A204.1 (cell line): Measurements from ENCODE around the gene CREB5.
"Not testable (repeated sequence)": the region's sequence is repeated elsewhere in the genome, so short reads cannot be mapped to it uniquely, and the experiment has no call there.

ENCODE experiments used
- FAIRE-seq: peaks from 2 replicates; lab custom pipeline; 2012; peaks lifted over from hg19 to GRCh38; lab: Jason Lieb, UNC

Gene CREB5

DNA sequence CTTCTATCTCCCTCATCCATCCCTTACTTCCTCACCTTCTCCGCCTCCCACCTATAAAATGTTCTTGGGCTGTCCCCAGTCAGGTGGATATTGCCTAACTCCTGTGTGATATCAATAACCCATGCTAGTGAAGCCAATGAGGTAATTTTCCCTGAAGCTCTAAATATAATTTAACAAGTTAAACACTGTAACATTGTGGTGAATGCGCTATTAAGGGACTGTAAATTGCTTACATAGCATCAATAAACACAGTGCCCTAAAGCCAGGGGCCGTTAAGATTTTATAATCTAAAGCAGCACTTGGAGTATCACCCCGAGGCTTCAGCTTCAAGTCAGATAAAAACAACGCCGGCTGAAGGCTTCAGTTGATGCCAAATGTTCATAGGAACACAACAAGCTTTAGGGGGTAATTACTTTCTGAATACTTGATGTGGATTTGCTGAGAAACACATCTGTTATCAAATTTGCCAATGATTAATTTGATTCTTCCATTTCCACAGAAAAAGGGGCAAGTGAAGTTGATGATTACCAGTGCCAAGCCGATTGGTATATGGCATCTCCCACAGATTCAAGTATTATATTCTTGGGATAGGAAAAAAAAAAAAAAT is 138.4 kb downstream of the CREB5 start:
- no peak for FAIRE-seq

- FAIRE-seq: no peak
Measured at GRCh38 chr7:28551331-28551730, 139.0 kb downstream of the CREB5 start.

DNA sequence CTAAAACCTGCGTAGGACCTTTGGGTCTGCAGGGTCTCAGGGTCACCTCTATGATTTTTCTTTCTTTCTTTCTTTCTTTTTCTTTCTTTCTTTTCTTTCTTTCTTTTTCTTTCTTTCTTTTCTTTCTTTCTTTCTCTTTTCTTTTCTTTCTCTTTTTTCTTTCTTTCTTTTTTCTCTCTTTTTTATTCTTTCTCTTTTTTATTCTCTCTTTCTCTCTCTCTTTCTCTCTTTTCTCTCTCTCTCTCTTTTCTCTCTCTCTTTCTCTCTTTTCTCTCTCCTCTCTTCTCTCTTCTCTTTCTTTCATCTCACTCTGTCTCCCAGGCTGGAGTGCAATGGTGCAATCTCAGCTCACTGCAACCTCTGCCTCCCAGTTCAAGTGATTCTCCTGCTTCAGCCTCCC is 139.4 kb downstream of the CREB5 start:
- not testable (repeated sequence) for FAIRE-seq

GRCh38 chr7:28554802-28555471 is 142.6 kb downstream of the CREB5 start:
- no peak for FAIRE-seq

DNA sequence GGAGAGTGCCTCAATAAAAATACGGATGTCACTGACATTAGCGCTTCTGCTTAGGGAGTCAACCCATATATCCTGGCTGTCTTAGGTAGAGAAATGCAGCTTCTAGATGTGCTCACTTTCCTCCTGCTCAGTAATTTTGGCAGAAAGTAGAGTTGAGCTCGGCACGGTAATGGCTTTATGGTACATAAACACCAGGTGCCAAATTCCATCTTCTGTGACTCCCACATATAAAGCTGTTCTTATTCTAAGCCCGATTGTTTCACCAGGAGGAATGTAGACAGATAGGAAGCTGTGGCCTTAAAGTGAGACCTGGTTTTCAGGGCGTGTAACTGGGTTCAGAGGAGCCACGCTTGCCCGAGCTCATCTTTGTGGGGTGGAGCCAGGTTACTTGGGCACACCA is 143.7 kb downstream of the CREB5 start:
- no peak for FAIRE-seq

DNA sequence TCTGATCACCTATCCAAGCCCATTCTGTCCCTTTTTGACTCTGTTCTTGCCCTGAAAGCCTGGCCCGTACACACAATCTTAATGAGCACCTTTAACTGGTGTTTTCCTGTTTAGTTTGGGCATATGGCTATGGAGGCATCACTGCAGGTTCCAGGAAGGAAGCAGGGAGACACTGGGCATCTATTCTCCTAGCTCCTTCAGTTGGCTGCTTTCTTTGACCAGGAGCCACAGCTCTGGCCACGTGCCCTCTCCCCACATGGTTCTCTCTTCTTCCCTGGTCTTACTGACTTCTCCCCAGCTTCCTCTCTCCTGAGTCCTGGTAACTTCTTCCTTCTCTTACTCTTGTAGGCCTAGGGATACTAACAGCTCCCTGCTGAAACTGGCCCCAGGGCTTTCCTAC is 144.4 kb downstream of the CREB5 start:
- FAIRE-seq: no peak

DNA sequence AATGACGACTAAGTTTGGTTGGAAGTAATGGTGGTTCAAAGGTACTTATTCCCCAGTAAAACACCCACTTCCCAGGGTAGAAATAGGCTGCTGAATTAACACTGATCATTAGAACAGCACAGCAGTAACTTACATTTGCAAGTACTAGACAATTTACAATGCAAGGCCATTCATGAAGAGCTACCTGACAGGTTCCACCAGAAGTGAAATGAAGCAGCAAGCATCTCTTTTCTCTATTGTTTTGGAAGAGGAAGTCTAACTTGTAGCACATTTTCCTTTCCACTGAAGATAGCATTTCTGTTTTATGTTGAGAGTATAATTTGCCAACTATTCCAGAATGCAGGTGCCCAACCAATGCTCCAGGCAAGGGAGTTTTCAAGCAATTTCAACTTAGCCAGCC is 145.9 kb downstream of the CREB5 start:
- FAIRE-seq: no peak

- no peak for FAIRE-seq
Measured at GRCh38 chr7:28560767-28561166, 148.4 kb downstream of the CREB5 start.

- FAIRE-seq: no peak
Measured at GRCh38 chr7:28564033-28564432, 151.7 kb downstream of the CREB5 start.

DNA sequence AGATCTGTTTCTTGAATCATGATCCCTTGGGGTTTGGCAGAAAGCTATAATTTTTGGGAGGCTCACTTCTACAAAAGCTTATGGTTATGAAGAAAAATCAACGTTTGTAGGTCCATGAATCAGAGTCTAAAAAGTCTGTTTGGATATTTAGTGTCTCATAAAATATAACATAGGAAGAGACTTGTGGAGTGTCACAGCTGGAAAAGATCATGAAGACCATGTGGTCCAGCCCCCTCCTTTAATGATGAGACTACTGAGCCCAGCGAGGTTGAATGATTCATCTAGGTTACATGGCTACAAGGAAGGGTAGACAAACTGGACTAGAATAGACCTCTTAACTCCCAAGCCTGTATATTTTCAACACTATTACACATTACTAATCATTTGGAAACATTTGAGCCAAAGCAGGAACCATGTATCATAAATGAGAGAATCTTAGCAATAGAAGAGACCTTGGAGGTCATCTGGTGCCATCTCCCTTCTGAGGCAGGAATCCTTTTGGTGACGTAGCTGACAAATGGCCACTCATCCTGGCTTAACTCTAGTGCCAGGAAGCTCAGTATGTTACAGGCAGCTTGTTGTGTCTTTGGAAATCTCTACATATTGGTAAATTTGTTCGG is 152.5 kb downstream of the CREB5 start:
- no peak for FAIRE-seq

GRCh38 chr7:28565980-28566379 is 153.7 kb downstream of the CREB5 start:
- FAIRE-seq: no peak

- FAIRE-seq: no peak
Measured at GRCh38 chr7:28570113-28570969, 158.0 kb downstream of the CREB5 start.

DNA sequence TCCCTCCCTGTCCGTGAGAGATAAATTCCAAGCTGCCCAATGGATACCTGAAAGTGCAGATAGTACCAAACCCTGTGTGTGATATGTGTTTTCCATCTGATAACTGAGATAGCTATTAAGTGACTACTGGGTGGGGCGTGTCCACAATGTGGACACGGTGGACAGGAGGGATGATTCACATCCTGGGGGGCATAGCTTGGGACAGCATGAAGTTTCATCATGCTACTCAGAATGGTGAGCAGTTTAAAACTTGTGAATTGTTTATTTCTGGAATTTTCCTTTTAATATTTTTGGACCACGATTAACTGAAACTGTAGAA is 158.6 kb downstream of the CREB5 start:
- FAIRE-seq: no peak

- FAIRE-seq: no peak
Measured at GRCh38 chr7:28571405-28571804, 159.1 kb downstream of the CREB5 start.

GRCh38 chr7:28572321-28573058 is 160.2 kb downstream of the CREB5 start:
- no peak for FAIRE-seq

DNA sequence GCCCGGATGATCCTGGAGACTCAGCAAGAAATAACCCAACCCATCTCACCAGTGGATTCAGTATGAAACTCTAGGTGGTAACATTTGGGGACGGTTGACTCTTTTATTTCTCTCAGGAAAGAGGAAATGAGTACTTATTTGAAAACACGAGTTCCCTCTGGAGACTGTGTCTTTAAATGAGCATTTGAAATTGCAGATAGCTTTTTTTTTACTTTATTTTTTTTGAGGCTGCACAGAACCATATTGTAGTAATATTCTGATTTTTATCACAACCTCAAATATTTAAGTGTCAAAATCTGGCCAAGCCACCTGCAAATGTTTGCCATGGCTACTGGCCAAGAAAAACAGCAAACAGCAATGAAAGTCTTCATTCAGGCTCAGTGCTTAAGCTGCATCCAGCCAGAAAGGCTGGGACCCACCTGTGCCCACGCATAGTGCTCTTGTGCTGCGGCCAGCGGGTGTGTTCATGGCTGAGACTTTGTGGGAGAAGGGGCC is 160.8 kb downstream of the CREB5 start:
- no peak for FAIRE-seq

GRCh38 chr7:28573651-28574301 is 161.5 kb downstream of the CREB5 start:
- no peak for FAIRE-seq

GRCh38 chr7:28575241-28575643 is 162.9 kb downstream of the CREB5 start:
- FAIRE-seq: no peak

- FAIRE-seq: no peak
Measured at GRCh38 chr7:28576656-28577055, 164.3 kb downstream of the CREB5 start.

DNA sequence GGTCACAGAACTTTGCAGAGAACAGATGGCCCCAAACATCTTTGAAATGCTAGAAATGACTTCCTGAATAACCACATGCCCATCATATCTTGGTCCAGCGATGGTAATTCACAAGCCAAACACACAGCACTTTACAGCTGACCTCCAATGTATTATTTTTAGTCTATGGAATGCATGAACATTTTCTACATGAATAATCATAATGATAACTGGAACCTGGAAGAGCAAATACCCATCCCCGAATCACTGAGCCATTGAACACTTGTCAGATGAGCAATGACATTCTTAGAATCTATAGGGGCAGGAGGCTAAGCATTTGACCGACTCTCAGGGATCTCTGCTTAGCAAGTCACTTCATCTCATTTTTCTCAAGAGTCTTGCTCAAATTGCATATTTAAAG is 167.3 kb downstream of the CREB5 start:
- no peak for FAIRE-seq

DNA sequence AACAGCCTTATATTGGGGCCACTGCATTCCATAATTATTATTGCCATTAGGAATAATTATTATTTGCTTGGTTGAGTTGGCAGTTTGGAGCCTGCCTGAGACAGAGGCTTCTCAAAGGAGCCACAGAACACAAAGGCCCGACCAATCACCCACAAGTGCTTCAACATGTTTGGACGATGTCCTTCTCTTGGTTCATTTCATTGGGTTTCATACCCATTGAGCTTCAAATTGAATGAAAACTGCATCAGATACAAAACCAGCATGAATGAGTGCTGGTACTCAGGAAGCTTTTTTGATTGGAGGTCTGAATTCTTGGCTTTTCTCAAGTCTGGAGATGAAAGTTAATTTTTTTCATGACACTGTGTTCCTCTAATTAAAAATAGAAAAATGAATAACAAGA is 168.3 kb downstream of the CREB5 start:
- FAIRE-seq: no peak

DNA sequence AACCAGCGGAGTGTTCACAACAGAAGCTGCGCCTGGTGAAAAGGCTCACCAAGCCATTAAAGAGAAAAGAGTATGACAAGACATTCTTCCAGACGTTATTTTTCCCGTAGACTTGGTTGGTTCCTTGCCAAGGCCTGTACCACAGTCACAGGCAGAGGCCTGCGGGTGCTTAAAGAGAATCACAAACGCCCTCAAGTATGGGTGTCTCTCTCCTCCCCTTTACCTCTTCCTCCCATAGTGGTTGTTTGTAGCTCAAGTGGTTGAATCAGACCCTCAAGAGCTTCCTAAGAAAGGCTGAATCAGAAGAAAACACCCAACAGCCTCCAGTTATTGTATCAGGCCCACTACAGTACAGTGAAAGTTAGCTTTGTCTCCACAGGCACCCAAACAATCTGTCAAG is 169.0 kb downstream of the CREB5 start:
- FAIRE-seq: no peak
